ENCODE measurements around the gene UNC5C.
"Not testable (repeated sequence)": the region's sequence is repeated elsewhere in the genome, so short reads cannot be mapped to it uniquely, and the experiment has no call there.

UNC5C gene

GRCh38 chr4:95181996-95182306 is 366.8 kb downstream of the UNC5C start:
- H3K27ac Mint-ChIP-seq: no peak overlapping the region
- no peaks in the 10 kb centered on the region for H3K36me3 Mint-ChIP-seq
- no peaks in the 10 kb centered on the region for H3K4me1 Mint-ChIP-seq
- no peaks in the 10 kb centered on the region for H3K9me3 Mint-ChIP-seq
- DNase-seq (ENCODE audit: low spot score in 2 of 2) (no peak), ATAC-seq (no peak)
- H3K4me3 Mint-ChIP-seq: no peak overlapping the region

GRCh38 chr4:95181243-95181995 is 367.4 kb downstream of the UNC5C start:
- Mint-ChIP-seq H3K27ac (no peak overlapping the region), H3K4me1 (no peaks in the 10 kb centered on the region), H3K9me3 (no peaks in the 10 kb centered on the region), H3K36me3 (no peaks in the 10 kb centered on the region), H3K4me3 (no peak overlapping the region)
- DNase-seq (ENCODE audit: low spot score in 2 of 2) (peak in 1 of 2 donors; percentile 41), ATAC-seq (peak; percentile 75)

GRCh38 chr4:95180531-95181242 is 368.1 kb downstream of the UNC5C start:
- Mint-ChIP-seq H3K36me3 (no peaks in the 10 kb centered on the region), H3K4me3 (no peak overlapping the region)
- ATAC-seq: no peak

GRCh38 chr4:95178938-95179337 is 369.8 kb downstream of the UNC5C start:
- DNase-seq (ENCODE audit: low spot score in 2 of 2) (no peak), ATAC-seq (no peak)
- H3K4me3 Mint-ChIP-seq: no peak overlapping the region

More at GRCh38 chr4:95180531-95181242, 368.1 kb downstream of the UNC5C start:
- H3K27ac Mint-ChIP-seq: no peak overlapping the region
- no peaks in the 10 kb centered on the region for H3K9me3 Mint-ChIP-seq
- no peak for DNase-seq (ENCODE audit: low spot score in 2 of 2)
- no peaks in the 10 kb centered on the region for H3K4me1 Mint-ChIP-seq

GRCh38 chr4:95171377-95171776 is 377.4 kb downstream of the UNC5C start:
- not testable (repeated sequence) for DNase-seq (ENCODE audit: low spot score in 2 of 2); H3K4me3 Mint-ChIP-seq; H3K27ac Mint-ChIP-seq; H3K36me3 Mint-ChIP-seq; H3K4me1 Mint-ChIP-seq; H3K9me3 Mint-ChIP-seq; ATAC-seq

More at GRCh38 chr4:95178938-95179337, 369.8 kb downstream of the UNC5C start:
- Mint-ChIP-seq H3K9me3 (no peaks in the 10 kb centered on the region), H3K4me1 (no peaks in the 10 kb centered on the region), H3K27ac (no peak overlapping the region), H3K36me3 (no peaks in the 10 kb centered on the region)

GRCh38 chr4:95170176-95170575 is 378.6 kb downstream of the UNC5C start:
- no peaks in the 10 kb centered on the region for H3K36me3 Mint-ChIP-seq
- H3K27ac Mint-ChIP-seq: no peak overlapping the region

GRCh38 chr4:95167805-95168204 is 381.0 kb downstream of the UNC5C start:
- DNase-seq (ENCODE audit: low spot score in 2 of 2): no peak

More at GRCh38 chr4:95170176-95170575, 378.6 kb downstream of the UNC5C start:
- no peaks in the 10 kb centered on the region for H3K4me1 Mint-ChIP-seq
- no peaks in the 10 kb centered on the region for H3K9me3 Mint-ChIP-seq
- no peak for ATAC-seq
- no peak overlapping the region for H3K4me3 Mint-ChIP-seq
- DNase-seq (ENCODE audit: low spot score in 2 of 2): no peak

GRCh38 chr4:95165926-95166524 is 382.7 kb downstream of the UNC5C start:
- no peaks in the 10 kb centered on the region for H3K9me3 Mint-ChIP-seq

More at GRCh38 chr4:95167805-95168204, 381.0 kb downstream of the UNC5C start:
- no peak for ATAC-seq
- no peak overlapping the region for H3K27ac Mint-ChIP-seq
- H3K36me3 Mint-ChIP-seq: no peaks in the 10 kb centered on the region
- no peaks in the 10 kb centered on the region for H3K9me3 Mint-ChIP-seq
- no peak overlapping the region for H3K4me3 Mint-ChIP-seq
- H3K4me1 Mint-ChIP-seq: no peaks in the 10 kb centered on the region

GRCh38 chr4:95162867-95163266 is 385.9 kb downstream of the UNC5C start:
- H3K27ac Mint-ChIP-seq: no peak overlapping the region
- peaks cover 9% of the 10 kb centered on the region for H3K4me1 Mint-ChIP-seq
- no peaks in the 10 kb centered on the region for H3K9me3 Mint-ChIP-seq
- no peak overlapping the region for H3K4me3 Mint-ChIP-seq
- H3K36me3 Mint-ChIP-seq: peaks cover 5% of the 10 kb centered on the region
- no peak for ATAC-seq
- no peak for DNase-seq (ENCODE audit: low spot score in 2 of 2)

More at GRCh38 chr4:95165926-95166524, 382.7 kb downstream of the UNC5C start:
- Mint-ChIP-seq H3K4me3 (no peak overlapping the region), H3K36me3 (no peaks in the 10 kb centered on the region), H3K27ac (no peak overlapping the region), H3K4me1 (no peaks in the 10 kb centered on the region)
- DNase-seq (ENCODE audit: low spot score in 2 of 2) (no peak), ATAC-seq (no peak)

GRCh38 chr4:95161781-95162469 is 386.8 kb downstream of the UNC5C start:
- Mint-ChIP-seq H3K36me3 (peaks cover 5% of the 10 kb centered on the region), H3K9me3 (no peaks in the 10 kb centered on the region), H3K27ac (no peak overlapping the region), H3K4me1 (peaks cover 9% of the 10 kb centered on the region), H3K4me3 (no peak overlapping the region)
- ATAC-seq (no peak), DNase-seq (ENCODE audit: low spot score in 2 of 2) (no peak)

GRCh38 chr4:95159384-95159783 is 389.4 kb downstream of the UNC5C start:
- Mint-ChIP-seq H3K27ac (no peak overlapping the region), H3K36me3 (peaks cover 5% of the 10 kb centered on the region)

GRCh38 chr4:95158626-95159025 is 390.1 kb downstream of the UNC5C start:
- Mint-ChIP-seq H3K27ac (no peak overlapping the region), H3K4me1 (peaks cover 19% of the 10 kb centered on the region), H3K36me3 (peaks cover 5% of the 10 kb centered on the region), H3K4me3 (no peak overlapping the region), H3K9me3 (no peaks in the 10 kb centered on the region)
- ATAC-seq (no peak), DNase-seq (ENCODE audit: low spot score in 2 of 2) (no peak)

More at GRCh38 chr4:95159384-95159783, 389.4 kb downstream of the UNC5C start:
- H3K4me1 Mint-ChIP-seq: peaks cover 19% of the 10 kb centered on the region
- ATAC-seq (no peak), DNase-seq (ENCODE audit: low spot score in 2 of 2) (no peak)
- H3K4me3 Mint-ChIP-seq: no peak overlapping the region
- no peaks in the 10 kb centered on the region for H3K9me3 Mint-ChIP-seq

GRCh38 chr4:95158045-95158444 is 390.7 kb downstream of the UNC5C start:
- peaks cover 19% of the 10 kb centered on the region for H3K4me1 Mint-ChIP-seq
- ATAC-seq: no peak
- H3K4me3 Mint-ChIP-seq: no peak overlapping the region
- H3K9me3 Mint-ChIP-seq: no peaks in the 10 kb centered on the region
- H3K27ac Mint-ChIP-seq: no peak overlapping the region
- H3K36me3 Mint-ChIP-seq: peaks cover 5% of the 10 kb centered on the region
- DNase-seq (ENCODE audit: low spot score in 2 of 2): no peak

- peaks cover 5% of the 10 kb centered on the region for H3K36me3 Mint-ChIP-seq
- no peak for ATAC-seq
Observed at GRCh38 chr4:95157596-95157995, 391.2 kb downstream of the UNC5C start.

GRCh38 chr4:95156452-95156765 is 392.4 kb downstream of the UNC5C start:
- Mint-ChIP-seq H3K9me3 (no peaks in the 10 kb centered on the region), H3K4me1 (peaks cover 19% of the 10 kb centered on the region), H3K4me3 (no peak overlapping the region), H3K27ac (no peak overlapping the region), H3K36me3 (peaks cover 5% of the 10 kb centered on the region)
- DNase-seq (ENCODE audit: low spot score in 2 of 2) (no peak), ATAC-seq (no peak)

More at GRCh38 chr4:95157596-95157995, 391.2 kb downstream of the UNC5C start:
- DNase-seq (ENCODE audit: low spot score in 2 of 2): no peak
- no peak overlapping the region for H3K4me3 Mint-ChIP-seq
- peaks cover 19% of the 10 kb centered on the region for H3K4me1 Mint-ChIP-seq
- H3K27ac Mint-ChIP-seq: no peak overlapping the region
- no peaks in the 10 kb centered on the region for H3K9me3 Mint-ChIP-seq
